Lower lobe of right lung (tissue), 2 donors: ENCODE results near the gene MAPKAPK2. TPM values are rescaled to one million over a fixed set of nuclear protein-coding genes. Genes with fewer than 3 reads are reported as not detected.
A peak's percentile ranks its signal among the peaks of the same experiment; 100 is the strongest.

Experiments used
- ATAC-seq, 2 donors: fragments of 200-7000 bp; cut with Tn5 transposase; one replicate each; pipeline ENCODE4 v1.9.1; 2020 to 2022; ENCODE audit warnings: mild to moderate bottlenecking in 2 of 2, moderate library complexity in 2 of 2
- DNase-seq: peaks from one replicate; pipeline ENCODE4 v3.0.0-alpha.2; 2020
- H3K27ac ChIP-seq: fragments of 200-600 bp; one replicate; pipeline ENCODE4 v1.8.0; 2022
- H3K27me3 ChIP-seq: fragments of 200-600 bp; one replicate; pipeline ENCODE4 v1.8.0; 2022; ENCODE audit warnings: low read depth
- H3K36me3 ChIP-seq: fragments of 200-600 bp; one replicate; pipeline ENCODE4 v1.8.0; 2022; ENCODE audit warnings: mild to moderate bottlenecking
- H3K4me1 ChIP-seq: fragments of 200-600 bp; one replicate; pipeline ENCODE4 v1.8.0; 2022
- H3K4me3 ChIP-seq: fragments of 200-600 bp; one replicate; pipeline ENCODE4 v1.8.0; 2022; ENCODE audit warnings: mild to moderate bottlenecking
- H3K9me3 ChIP-seq: fragments of 200-600 bp; one replicate; pipeline ENCODE4 v1.8.0; 2022
- intact Hi-C: fragments of 100-400 bp; cut with DNase I; formaldehyde crosslinking; loops from one replicate; pipeline ENCODE4 v1.11.0; 2022
- total RNA-seq: library from RNA; stranded (reverse); fragmentation: NEBNext Ultra II Directional; extraction: Animal tissue kit (Norgen Biotek cat#: 25700); gene quantifications from one replicate; pipeline ENCODE4 v1.2.1, GENCODE V29; 2021
- TF ChIP-seq, protein P1 (sequence below): fragments of 200-600 bp; IDR thresholded peaks from one replicate; pipeline ENCODE4 v1.8.0; 2022; ENCODE audit warnings: antibody characterized with exemption, mild to moderate bottlenecking
- donor health status: DM: no; HTN: yes; CAD: no; lungs with severe emphysema.

Gene MAPKAPK2
- total RNA-seq, 1 donor from 2014 or later, result 87.0 TPM

DNA sequence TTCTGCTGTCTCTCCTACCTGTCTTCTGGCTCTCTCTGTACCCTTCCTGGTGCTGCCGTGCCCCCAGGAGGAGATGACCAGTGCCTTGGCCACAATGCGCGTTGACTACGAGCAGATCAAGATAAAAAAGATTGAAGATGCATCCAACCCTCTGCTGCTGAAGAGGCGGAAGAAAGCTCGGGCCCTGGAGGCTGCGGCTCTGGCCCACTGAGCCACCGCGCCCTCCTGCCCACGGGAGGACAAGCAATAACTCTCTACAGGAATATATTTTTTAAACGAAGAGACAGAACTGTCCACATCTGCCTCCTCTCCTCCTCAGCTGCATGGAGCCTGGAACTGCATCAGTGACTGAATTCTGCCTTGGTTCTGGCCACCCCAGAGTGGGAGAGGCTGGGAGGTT lies 47.8 kb downstream of the MAPKAPK2 start:
- H3K9me3 ChIP-seq, result no peaks in the 10 kb centered on the region
- no peak for ATAC-seq

DNA sequence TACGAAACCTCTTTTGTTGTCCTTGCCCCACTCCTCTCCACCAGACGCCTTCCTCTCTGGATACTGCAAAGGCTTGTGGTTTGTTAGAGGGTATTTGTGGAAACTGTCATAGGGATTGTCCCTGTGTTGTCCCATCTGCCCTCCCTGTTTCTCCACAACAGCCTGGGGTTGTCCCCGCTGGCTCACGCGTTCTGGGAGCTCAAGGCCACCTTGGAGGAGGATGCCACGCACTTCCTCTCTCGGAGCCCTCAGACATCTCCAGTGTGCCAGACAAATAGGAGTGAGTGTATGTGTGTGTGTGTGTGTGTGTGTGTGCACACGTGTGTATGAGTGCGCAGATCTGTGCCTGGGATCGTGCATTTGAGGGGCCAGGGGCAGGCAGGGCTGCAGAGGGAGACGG lies 48.3 kb downstream of the MAPKAPK2 start:
- Histone ChIP-seq H3K4me1 (peaks cover 9% of the 10 kb centered on the region), H3K27me3 (no peaks in the 10 kb centered on the region), H3K4me3 (no peak overlapping the region), H3K27ac (no peak overlapping the region), H3K9me3 (no peaks in the 10 kb centered on the region), H3K36me3 (peaks cover 71% of the 10 kb centered on the region)
- DNase-seq (no peak), ATAC-seq (no peak)
- TF ChIP-seq, protein P1, sequence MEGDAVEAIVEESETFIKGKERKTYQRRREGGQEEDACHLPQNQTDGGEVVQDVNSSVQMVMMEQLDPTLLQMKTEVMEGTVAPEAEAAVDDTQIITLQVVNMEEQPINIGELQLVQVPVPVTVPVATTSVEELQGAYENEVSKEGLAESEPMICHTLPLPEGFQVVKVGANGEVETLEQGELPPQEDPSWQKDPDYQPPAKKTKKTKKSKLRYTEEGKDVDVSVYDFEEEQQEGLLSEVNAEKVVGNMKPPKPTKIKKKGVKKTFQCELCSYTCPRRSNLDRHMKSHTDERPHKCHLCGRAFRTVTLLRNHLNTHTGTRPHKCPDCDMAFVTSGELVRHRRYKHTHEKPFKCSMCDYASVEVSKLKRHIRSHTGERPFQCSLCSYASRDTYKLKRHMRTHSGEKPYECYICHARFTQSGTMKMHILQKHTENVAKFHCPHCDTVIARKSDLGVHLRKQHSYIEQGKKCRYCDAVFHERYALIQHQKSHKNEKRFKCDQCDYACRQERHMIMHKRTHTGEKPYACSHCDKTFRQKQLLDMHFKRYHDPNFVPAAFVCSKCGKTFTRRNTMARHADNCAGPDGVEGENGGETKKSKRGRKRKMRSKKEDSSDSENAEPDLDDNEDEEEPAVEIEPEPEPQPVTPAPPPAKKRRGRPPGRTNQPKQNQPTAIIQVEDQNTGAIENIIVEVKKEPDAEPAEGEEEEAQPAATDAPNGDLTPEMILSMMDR, result no peak
- intact Hi-C loops, result no loop called here

More for the DNA sequence above, 47.8 kb downstream of the MAPKAPK2 start:
- H3K4me1 ChIP-seq, result peaks cover 4% of the 10 kb centered on the region
- H3K27ac ChIP-seq, result no peak overlapping the region
- TF ChIP-seq, protein P1, result no peak
- intact Hi-C loops, result no loop called here
- no peak for DNase-seq
- H3K36me3 ChIP-seq, result peaks cover 71% of the 10 kb centered on the region
- no peak overlapping the region for H3K4me3 ChIP-seq
- H3K27me3 ChIP-seq, result no peaks in the 10 kb centered on the region

GRCh38 chr1:206734499-206735142 lies 49.9 kb downstream of the MAPKAPK2 start:
- DNase-seq (no peak), ATAC-seq (peak; percentile 47 to 62)
- Histone ChIP-seq H3K27me3 (no peaks in the 10 kb centered on the region), H3K4me3 (no peak overlapping the region), H3K27ac (no peak overlapping the region), H3K9me3 (no peaks in the 10 kb centered on the region), H3K4me1 (peaks cover 25% of the 10 kb centered on the region), H3K36me3 (peaks cover 60% of the 10 kb centered on the region)
- intact Hi-C loops, result no loop called here
- TF ChIP-seq, protein P1, result peak; percentile 75

GRCh38 chr1:206735553-206736031 lies 50.9 kb downstream of the MAPKAPK2 start:
- TF ChIP-seq, protein P1, result no peak
- Histone ChIP-seq H3K27ac (no peak overlapping the region), H3K9me3 (no peaks in the 10 kb centered on the region), H3K27me3 (no peaks in the 10 kb centered on the region), H3K4me1 (peaks cover 29% of the 10 kb centered on the region), H3K36me3 (peaks cover 51% of the 10 kb centered on the region), H3K4me3 (no peak overlapping the region)
- intact Hi-C loops, result no loop called here
- ATAC-seq, result no peak
- no peak for DNase-seq

- TF ChIP-seq, protein P1, result no peak
- no peaks in the 10 kb centered on the region for H3K27me3 ChIP-seq
- intact Hi-C loops, result no loop called here
- DNase-seq, result no peak
- ATAC-seq, result peak; percentile 35 to 39
- peaks cover 35% of the 10 kb centered on the region for H3K36me3 ChIP-seq
- H3K4me3 ChIP-seq, result no peak overlapping the region
- H3K9me3 ChIP-seq, result no peaks in the 10 kb centered on the region
- H3K27ac ChIP-seq, result peak overlapping the region; percentile 39
- H3K4me1 ChIP-seq, result peaks cover 29% of the 10 kb centered on the region
Observed at GRCh38 chr1:206736878-206737728, 52.4 kb downstream of the MAPKAPK2 start.
